HG03095 (cell line): Measurements from ENCODE around the gene CALML4.
"Not testable (repeated sequence)": the region's sequence is repeated elsewhere in the genome, so short reads cannot be mapped to it uniquely, and the experiment has no call there.

ENCODE experiments used
- ATAC-seq: cut with Tn5 transposase; IDR thresholded peaks from one replicate; pipeline ENCODE4 v1.9.1; 2021; ENCODE audit warnings: moderate library complexity; ENCODE audit not compliant: unreplicated experiment

Gene CALML4

DNA sequence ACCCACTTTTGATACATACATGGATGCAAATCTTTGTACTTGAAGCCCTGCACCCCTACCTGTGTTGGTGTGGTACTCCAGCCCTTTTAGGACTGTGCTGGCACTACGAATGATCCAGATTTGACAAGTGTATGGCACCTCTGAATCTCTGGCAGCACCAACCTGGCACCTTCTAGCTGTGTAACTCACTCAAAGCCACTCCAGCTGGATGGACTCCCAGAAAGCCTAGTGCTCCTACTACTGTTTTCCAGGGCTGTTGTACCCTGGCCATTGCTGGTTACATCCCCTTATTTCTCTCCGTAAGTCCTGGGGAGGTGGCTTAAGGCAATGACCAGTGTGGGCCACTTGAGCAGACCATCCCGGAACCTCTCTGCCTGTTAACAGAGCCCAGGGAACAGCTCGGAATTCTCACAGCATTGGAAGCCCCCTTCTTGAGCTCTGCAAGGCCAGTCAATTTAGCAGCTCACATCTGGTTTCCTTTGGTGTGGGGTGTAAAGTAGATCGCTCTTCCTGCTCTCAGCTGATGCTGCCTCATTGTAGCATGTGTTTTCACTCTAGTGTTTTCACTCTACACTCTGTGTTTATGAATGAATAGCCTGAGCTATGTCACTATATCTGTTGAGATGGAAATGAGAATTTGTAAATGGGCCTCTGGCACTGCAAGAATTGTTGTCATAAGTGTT, 12.2 kb downstream of the CALML4 start:
- no peak for ATAC-seq

DNA sequence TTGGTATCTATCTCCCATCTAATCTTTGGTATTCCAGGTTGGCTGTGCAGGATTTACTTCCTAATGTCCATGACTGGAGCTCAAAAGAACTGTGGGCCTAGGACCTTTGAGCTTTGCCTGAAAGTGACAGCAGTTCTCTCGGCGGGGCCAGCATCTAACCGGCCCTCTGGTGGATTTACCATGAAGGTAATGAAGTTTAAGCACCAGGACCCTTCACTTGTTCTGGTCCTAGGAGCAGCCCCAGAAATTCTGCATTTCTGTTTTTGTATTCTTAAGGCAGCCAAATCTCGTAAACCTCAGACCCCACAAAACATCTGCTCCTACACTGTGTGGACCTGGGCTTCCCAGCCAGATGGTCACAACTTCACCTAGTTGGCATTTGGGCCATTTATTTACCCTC, 13.0 kb downstream of the CALML4 start:
- no peak for ATAC-seq

DNA sequence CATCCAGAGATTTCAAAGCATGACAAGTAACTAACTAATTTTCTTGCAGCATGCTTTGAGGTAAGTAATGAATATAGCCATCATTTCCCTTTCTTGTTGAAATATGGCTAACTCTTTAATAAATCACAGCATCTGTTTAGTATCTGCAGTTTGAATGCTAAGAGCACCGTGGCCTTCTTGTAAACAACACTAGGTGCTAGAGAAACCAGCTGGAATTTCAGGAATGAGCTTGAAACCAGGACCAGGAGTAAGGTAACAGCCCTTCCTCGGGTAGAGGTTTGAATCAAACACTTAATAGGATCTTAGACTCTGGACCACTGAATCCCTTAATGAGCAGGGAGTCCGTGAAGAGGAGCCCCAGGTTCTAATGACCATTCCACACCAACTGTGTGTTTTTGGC, 13.6 kb downstream of the CALML4 start:
- ATAC-seq: no peak

DNA sequence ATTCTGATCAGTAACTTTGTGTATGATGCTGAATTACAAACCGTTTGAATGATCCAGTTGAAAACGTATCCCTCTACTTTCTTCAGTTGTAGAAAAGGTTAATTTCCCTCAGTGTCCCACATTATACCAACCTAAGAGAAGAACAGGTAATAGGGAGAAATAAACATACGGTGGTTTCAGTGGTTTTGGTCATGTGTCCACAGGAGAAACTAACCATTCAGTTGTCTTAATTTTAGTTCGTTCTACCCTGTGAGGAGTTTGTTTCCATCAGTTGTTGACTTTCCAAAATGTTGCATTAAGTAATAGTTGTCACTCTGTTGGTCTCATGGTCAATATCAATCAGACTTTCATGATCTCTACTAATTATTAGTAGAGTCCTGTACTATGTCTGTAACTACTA, 15.1 kb downstream of the CALML4 start:
- ATAC-seq: no peak

DNA sequence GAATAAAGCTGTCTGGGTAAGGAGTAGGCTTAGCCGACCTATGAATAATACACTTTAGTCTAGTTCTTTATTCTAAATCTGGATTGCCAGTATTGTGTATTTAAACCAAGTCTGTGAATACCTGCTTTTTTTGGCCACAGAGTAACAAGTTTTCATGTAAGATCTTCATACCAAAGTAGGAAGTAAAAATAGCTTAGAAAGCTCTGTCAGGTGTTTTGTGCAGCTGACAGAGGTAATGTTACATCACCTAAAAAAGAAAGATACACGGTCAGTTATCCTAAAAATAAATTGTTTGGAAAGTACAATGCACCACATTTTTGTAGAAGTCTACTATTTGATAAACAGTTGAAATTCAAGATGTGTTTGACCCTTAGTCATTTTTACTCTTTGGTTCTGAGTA, 16.5 kb downstream of the CALML4 start:
- no peak for ATAC-seq

DNA sequence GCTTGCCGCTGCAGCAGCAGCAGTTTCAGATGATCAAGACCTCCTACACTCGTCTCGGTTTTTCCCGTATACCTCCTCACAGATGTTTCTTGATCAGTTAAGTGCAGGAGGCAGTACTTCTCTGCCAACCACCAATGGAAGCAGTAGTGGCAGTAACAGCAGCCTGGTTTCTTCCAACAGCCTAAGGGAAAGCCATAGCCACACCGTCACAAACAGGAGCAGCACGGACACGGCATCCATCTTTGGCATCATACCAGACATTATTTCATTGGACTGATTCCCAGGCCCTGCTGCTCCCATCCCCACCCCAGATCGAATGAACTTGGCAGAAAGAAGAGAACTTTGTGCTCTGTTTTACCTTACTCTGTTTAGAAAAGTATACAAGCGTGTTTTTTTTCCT, 17.6 kb downstream of the CALML4 start:
- ATAC-seq: no peak

DNA sequence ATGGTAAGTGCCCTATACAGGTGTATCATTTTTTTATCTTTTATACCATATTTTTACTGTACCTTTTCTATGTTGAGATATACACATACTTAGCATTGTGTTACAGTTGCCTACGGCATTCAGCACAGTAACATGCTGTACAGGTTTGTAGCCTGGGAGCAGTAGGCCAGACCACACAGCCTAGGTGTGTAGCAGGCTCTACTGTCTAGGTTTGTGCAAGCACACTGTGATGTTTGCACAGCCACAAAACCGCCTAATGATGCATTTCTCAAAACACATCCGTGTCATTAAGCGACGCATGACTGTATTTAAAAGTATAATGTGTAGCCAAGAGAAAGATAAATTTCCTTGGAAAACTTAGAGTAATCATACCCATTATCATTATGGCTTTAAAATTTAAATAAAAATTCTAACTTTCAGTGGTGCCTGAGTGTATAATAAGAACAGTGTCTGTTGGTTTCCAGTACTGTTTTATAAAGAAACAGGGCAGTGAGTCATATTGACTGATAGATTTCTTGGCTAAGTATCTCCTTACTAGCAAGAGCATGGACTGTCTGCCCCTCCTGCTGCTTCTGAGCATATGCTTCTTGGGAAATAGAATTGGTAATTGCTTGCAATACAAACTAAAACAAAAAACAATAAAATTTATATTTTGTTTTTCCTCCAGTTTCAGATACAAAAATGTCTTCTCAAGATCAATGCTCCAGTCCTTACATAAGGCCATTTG, 18.3 kb downstream of the CALML4 start:
- no peak for ATAC-seq

DNA sequence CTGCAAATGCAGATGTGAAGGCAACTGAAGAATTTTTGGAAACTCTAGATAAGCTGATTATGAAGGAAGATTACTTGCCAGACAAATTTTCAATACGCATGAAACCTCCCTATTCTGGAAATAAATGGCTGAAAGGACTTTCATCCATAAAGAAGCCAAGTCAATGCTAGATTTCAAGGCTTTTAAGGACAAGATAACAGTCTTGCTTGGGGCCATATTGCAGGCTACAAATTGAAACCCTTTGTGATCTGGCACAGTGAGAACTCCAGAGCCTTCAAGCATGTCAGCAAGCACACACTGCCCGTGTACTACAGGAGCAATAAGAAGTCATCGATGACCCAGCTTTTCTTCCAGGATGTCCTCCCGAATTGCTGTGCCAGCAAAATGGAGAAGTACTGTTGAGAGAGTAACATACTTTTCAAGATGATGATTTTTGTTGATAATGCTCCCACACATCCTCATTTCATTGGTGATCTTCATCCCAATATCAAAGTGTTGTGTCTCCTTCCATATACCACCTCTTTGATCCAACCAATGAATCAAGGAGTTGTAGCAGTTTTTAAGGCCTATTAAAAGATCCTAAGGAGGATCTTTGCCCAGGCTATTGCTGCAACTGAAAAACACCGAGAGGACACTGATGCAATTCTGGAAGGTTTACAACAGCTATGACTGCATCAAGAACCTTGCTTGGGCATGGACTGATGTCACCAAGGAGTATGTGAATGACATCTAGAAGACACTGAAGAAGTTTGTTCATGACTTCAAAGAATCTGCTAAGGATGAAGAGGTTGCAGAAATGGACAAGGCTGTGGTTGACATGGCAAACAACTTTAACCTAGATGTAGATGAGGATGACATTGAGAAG, 20.3 kb downstream of the CALML4 start:
- ATAC-seq: no peak

DNA sequence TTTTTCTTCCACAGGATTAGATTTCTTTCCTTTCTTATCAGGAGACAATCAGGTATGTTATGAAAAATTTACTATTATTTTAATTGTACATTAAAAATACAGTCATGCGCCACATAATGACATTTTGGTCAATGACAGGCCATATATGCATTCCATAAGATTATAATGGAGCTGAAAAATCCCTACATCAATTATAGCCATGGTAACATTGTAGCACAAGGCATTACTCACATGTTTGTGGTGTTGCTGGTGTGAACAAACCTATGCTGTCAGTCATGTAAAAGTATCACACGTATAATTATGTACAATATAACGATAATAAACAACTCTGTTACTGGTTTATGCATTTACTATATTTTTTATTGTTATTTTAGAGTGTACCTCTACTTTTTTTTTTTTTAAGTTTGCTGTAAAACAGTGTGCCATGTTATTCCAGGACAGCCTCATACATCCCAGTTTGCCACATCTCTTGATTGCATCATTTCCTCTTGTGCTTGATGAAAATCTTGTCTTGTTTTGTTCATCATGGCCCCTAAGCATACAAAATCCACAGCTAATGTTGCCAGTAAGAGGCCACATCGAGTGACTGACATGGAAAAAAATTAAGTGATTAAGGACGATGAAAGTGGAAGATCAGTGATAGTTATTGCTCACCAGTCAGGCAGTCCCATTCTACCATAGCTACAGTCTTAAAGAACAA, 21.4 kb downstream of the CALML4 start:
- ATAC-seq: no peak

DNA sequence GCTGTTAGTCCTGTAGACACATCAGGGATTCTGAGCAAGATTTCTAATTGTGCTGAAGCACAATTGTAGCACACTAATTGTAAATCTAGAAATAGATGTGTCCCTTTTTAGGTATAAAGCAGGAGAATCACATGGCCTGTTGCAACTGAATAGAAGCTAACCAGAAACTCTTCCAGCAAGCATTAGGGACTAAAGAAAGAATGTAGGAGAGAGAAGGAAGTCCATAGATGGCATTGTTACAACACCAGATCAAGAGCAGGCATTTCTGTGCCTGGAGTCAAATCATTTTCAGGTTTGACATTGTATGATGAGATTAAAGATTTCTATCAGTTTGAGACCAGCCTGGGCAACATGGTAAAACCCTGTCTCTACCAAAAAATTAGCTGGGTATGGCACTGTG, 27.4 kb downstream of the CALML4 start:
- no peak for ATAC-seq

DNA sequence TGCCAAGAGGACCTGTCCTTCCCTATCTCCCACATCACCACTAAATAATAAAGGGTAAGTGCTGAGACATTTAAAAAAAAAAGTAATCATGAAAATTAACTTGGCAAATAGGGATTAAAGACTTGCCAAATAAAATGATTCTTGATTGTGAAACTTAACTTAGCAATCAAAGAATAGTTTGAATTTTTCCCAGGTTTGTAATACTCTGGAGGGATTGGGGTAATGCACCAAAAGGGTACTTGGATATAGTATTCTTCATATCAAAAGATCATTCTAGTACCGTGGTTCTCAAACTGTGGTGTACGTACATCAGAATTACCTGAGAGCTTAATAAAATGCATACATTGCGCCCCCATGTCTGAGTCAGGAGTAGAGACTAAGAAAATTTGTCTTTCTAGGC, 28.5 kb downstream of the CALML4 start:
- ATAC-seq: no peak

DNA sequence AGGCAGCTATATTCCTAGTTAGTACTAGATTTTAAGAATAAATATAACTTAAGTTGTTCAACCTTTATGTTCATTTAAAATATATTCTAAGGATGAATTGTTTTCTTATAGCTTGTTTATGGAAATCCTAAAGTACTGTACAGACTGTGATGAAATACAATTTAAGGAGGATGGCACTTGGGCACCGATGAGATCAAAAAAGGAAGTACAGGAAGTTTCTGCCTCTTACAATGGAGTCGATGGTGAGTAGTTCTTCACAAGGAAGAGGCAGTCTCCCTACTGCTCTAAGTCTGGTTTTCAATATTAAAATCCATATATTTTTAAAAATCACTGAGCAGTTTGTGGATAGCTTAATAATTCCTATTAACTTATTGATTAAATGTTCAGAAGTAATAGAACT, 29.6 kb downstream of the CALML4 start:
- ATAC-seq: no peak

DNA sequence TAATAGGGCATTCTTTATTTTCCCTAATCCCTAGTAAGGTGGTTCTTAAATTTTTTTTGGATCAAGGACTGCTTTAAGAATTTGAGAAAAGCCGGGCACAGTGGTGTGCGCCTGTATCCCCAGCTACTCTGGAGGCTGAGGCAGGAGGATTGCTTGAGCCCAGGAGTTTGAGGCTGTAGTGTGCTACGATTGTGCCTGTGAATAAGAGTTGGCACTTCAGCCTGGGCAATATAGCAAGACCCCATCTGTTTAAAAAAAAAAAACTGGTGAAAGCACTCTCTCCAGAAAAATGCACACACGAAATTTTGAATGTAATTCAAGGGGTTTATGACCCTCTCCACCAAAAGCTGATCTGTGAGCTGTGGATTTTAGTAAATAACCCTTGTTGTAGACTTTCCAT, 32.0 kb downstream of the CALML4 start:
- no peak for ATAC-seq

DNA sequence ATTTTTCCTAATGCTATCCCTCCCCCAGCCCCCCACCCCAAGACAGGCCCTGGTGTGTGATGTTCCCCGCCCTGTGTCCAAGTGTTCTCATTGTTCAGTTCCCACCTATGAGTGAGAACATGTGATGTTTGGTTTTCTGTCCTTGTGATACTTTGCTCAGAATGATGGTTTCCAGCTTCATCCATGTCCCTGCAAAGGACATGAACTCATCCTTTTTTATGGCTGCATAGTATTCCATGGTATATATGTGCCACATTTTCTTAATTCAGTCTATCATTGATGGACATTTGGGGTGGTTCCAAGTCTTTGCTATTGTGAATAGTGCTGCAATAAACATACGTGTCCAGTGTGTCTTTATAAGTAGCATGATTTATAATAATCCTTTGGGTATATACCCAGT, 33.1 kb downstream of the CALML4 start:
- ATAC-seq: not testable (repeated sequence)

DNA sequence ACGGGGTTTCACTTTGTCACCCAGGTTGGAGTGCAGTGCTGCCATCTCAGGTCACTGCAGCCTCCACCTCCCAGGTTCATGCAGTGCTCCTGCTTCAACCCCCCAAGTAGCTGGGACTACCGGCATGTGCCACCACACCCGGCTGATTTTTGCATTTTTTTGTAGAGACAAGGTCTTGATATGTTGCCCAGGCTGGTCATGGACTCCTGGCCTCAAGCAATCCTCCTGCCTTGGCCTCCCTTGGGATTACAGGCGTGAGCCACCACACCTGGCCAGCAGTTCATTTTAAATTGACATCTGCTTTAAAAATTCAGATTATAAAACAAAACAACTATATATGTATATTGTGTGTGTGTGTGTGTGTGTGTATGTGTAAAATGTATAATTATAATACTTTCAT, 38.3 kb downstream of the CALML4 start:
- no peak for ATAC-seq

DNA sequence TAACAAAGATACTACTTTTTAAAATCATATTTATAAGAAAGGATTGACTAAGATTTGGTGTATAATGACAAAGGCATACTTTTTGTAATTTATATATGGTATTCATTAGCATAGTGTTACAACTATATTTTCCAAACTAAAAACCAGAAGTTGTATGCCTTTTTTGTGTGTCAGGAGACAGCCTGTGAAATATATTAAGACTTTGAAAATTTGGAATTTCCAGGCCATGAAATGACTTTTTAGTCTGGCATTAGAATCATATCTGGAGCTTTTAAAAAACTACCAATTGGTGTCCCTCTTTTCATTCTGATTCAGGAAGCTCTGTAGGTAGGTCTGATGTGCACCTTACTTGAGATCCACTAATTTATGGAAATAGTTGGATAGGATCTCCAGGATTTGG, 41.9 kb downstream of the CALML4 start:
- no peak for ATAC-seq

DNA sequence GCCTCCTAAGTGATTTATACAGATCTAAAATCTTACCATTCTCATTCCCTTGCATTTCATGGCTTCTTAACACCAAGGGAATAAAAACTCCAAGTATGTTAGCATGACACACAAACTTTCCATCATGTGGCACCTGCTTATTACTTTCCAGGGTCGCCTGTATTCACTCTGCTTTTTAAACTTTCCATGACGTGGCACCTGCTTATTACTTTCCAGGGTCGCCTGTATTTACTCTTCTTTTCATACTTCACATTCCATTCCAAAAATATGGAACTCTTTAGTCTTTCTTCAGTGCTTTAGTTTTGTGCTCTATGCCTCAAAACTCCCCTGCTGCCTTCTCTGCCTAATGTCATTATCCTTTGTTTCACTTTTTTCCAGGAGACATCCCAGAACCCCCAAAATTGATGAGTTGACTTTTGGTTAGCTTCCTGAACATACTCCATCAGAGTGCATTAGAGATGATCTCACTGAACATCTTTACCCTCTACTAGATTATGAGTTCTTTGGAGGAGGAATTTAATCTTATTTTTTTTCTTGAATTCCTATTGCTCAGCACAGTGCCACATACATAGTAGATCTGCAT, 47.0 kb downstream of the CALML4 start:
- ATAC-seq: no peak

DNA sequence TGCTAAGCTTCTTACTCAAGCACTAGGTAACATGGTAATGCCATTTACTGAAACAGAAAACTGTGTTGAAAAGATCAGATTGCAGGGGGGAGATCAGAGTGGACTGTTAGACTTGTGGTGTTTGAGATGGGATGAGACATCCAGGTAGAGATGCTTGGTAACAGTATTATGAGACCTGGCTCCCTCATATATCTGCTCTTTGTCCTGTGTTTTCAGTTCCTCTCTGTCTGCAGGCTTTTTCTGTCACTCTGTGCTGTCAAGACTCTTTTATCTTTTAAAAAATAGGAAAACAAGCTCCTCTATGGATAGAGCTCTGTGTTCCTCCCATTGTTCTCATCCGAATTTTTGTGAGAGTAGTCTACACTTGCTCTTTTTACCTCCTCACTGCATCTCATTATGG, 48.1 kb downstream of the CALML4 start:
- no peak for ATAC-seq

DNA sequence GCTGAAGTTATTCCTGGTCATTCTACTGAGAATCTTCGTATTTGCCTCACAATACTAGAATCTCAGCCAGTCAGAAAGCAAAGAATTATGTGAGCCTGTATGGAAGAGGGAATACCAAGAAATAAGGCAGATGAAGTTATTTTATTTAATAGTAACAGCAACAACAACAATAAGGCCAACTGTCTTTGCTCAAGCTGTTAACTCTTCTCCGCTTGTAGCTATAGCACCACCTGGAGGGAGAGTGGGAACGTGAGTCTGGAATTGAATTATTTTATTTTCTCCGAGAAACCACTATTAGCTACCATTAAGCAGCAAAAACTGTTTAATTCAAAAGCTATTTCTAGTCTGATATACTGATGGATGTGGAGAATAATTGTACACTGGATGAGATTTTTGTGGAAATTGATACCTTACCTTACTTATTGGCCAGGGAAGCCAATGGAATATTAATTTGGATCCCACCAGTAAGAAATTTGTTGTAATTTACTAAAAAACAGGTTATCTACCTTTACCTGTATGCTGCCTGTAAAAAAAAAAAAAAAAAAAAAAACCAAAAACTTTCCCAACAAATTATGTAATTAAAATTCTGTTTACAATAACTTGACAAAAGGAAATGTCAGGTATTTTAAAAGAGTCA, 50.1 kb downstream of the CALML4 start:
- ATAC-seq: no peak

DNA sequence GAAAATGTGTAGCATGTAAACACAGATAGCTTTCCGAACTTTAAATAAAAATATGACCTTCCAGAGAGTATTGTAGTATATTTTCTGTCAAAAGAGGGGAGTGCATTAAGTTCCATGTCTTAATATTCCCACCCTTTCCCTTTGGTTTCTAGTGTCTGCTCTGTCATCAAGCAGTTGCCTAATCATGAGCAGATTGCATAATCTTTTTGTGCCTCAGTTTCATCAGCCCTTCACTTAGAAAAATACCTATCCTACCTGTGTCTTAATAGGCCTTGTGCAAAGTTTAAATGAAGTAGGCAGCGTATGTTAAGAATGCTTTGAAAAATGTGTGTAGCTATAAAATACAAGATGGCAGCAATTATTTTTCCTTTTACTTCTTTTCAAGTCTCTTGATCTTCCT, 52.8 kb downstream of the CALML4 start:
- ATAC-seq: no peak
